GM12875 (cell line): ENCODE measurements around the gene IKZF4.
"Not testable (repeated sequence)": the region's sequence is repeated elsewhere in the genome, so short reads cannot be mapped to it uniquely, and the experiment has no call there.

ENCODE experiments used
- H3K4me3 ChIP-seq: one replicate; pipeline ENCODE4 v1.5.1; 2011; ENCODE audit warnings: low read depth, low read length, control low read depth
- TF ChIP-seq, protein P1 (sequence below): IDR thresholded peaks from 2 replicates; pipeline ENCODE4 v1.5.1; 2011; ENCODE audit warnings: low read depth, mild to moderate bottlenecking, control low read depth, inconsistent platforms, low read length, moderate library complexity, borderline replicate concordance; ENCODE audit not compliant: insufficient read depth

IKZF4 gene

GRCh38 chr12:56041552-56042429 lies 20.9 kb downstream of the IKZF4 start, which contains the start of gene RPS26:
RPS26 (plus strand) TSS chr12:56041918; CDS start chr12:56042167, 249 bp downstream.
- H3K4me3 ChIP-seq, result peak within 1 kb of the TSS; percentile 81
- TF ChIP-seq, protein P1, sequence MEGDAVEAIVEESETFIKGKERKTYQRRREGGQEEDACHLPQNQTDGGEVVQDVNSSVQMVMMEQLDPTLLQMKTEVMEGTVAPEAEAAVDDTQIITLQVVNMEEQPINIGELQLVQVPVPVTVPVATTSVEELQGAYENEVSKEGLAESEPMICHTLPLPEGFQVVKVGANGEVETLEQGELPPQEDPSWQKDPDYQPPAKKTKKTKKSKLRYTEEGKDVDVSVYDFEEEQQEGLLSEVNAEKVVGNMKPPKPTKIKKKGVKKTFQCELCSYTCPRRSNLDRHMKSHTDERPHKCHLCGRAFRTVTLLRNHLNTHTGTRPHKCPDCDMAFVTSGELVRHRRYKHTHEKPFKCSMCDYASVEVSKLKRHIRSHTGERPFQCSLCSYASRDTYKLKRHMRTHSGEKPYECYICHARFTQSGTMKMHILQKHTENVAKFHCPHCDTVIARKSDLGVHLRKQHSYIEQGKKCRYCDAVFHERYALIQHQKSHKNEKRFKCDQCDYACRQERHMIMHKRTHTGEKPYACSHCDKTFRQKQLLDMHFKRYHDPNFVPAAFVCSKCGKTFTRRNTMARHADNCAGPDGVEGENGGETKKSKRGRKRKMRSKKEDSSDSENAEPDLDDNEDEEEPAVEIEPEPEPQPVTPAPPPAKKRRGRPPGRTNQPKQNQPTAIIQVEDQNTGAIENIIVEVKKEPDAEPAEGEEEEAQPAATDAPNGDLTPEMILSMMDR, result peak; percentile 54; the same call in 1 of the 2 replicates

GRCh38 chr12:56042430-56042813 lies 21.6 kb downstream of the IKZF4 start:
- peak overlapping the region; percentile 81 for H3K4me3 ChIP-seq

GRCh38 chr12:56042843-56043242 lies 22.0 kb downstream of the IKZF4 start:
- TF ChIP-seq, protein P1, result no peak
- peak overlapping the region; percentile 81 for H3K4me3 ChIP-seq

DNA sequence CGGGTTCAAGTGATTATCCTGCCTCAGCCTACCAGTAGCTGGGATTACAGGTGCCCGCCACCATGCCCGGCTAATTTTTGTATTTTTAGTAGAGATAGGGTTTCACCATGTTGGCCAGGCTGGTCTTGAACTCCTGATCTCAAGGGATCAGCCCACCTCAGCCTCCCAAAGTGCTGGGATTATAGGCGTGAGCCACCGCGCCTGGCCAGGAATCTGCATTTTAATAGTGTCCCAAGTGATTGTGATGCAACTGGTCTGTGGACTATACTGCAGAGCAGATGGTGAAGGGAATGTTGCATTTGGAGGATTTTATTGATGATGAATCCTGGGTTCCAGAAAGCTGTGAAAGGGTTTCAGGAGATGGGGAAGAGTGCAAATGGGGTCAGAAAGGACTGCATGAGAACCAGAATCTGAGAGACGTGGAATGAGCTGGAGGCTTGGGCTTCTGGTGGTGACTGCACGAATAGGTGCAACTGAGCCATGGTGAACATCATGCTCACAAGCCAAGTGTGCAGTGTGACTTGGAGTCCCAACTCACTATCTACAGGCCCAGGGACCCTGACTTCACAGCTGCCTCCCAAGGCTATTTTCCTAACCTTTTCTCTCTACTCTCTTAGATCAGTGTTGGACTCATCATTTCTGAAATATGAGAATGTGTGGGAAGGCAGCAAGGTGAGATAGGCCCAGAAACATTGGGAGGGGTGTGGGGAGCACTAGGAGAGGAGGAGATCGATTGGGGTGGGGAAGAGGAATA lies 25.4 kb downstream of the IKZF4 start:
- H3K4me3 ChIP-seq, result no peak overlapping the region
- TF ChIP-seq, protein P1, result no peak

DNA sequence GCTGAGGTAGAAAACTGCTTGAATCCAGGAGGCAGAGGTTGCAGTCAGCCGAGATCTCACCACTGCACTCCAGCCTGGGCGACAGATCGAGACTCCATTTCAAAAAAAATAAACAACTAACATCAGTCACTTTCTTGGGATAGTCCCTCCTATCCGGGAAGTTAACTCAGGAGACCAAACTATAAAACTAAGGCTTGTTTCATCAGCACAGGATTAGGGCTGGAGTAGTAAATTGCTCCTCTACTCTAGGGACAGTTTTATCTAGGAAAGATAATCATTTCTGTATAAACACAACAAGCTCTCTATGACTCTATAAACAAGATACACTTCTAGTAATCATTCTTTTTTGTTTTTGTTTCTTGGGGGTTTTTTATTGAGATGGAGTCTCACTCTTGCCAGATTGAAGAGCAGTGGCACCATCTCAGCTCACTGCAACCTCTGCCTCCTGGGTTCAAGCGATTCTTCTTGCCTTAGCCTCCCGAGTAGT lies 32.6 kb downstream of the IKZF4 start:
- no peak overlapping the region for H3K4me3 ChIP-seq
- TF ChIP-seq, protein P1, result no peak

DNA sequence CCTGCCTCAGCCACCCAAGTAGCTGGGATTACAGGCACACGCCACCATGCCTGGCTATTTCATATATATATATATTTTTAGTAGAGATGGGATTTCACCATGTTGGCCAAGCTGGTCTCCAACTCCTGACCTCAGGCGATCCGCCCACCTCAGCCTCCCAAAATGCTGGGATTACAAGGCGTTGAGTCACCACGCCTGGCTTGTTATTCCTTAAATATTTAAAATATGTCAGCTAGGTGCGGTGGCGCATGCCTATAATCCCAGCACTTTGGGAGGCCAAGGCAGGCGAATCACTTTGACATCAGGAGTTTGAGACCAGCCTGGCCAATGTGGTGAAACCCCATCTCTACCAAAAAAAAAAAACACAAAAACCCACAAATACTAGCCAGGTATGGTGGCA lies 39.1 kb downstream of the IKZF4 start:
- H3K4me3 ChIP-seq, result not testable (repeated sequence)

DNA sequence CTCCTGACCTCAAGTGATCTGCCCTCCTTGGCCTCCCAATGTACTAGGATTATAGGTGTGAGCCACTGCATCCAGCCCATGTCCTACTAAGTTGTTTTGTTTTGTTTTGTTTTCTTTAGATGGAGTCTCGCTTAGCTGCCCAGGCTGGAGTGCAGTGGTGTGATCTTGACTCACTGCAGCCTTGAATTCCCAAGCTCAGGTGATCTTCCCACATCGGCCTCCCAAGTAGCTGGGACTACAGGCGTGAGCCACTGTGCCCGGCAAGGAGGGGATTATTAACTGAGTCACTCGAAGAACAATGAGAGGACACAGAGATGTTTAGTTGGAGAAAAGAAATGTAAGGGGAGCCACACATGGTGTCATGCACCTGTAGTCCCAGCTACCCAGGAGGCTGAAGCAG lies 41.1 kb downstream of the IKZF4 start:
- H3K4me3 ChIP-seq, result no peak overlapping the region

More for the DNA sequence above, 41.1 kb downstream of the IKZF4 start:
- TF ChIP-seq, protein P1, result no peak
